H9 (cell line): ENCODE measurements around the gene XRN1. TPM values are rescaled to one million over a fixed set of nuclear protein-coding genes. Genes with fewer than 3 reads are reported as not detected.
"Not testable (repeated sequence)": the region's sequence is repeated elsewhere in the genome, so short reads cannot be mapped to it uniquely, and the experiment has no call there.

Experiments used
- DNase-seq: peaks from one replicate; pipeline ENCODE4 v3.0.0-alpha.2; 2017
- H2AFZ ChIP-seq: one replicate; pipeline ENCODE4 v1.6.1; 2013; ENCODE audit warnings: mild to moderate bottlenecking, low read length, control low read depth, moderate library complexity
- H2AK5ac ChIP-seq: 2 replicates; pipeline ENCODE4 v1.6.1; 2013; ENCODE audit warnings: low read length, control low read depth, mixed read lengths; ENCODE audit not compliant: insufficient read length
- H2BK120ac ChIP-seq: one replicate; pipeline ENCODE4 v1.6.1; 2013; ENCODE audit warnings: low read depth, mild to moderate bottlenecking, low read length, control low read depth, inconsistent platforms; ENCODE audit not compliant: poor library complexity, severe bottlenecking
- H2BK12ac ChIP-seq: 2 replicates; pipeline ENCODE4 v1.6.1; 2013; ENCODE audit warnings: low read length, control low read depth, mixed read lengths, low read depth; ENCODE audit not compliant: insufficient read length
- H2BK15ac ChIP-seq: 2 replicates; pipeline ENCODE4 v1.6.1; 2013; ENCODE audit warnings: low read depth, low read length, control low read depth
- H2BK20ac ChIP-seq: one replicate; pipeline ENCODE4 v1.6.1; 2013; ENCODE audit warnings: low read depth, mild to moderate bottlenecking, low read length, control low read depth, inconsistent platforms; ENCODE audit not compliant: poor library complexity, severe bottlenecking
- H2BK5ac ChIP-seq: 2 replicates; pipeline ENCODE4 v1.6.1; 2013; ENCODE audit warnings: low read length, control low read depth, mixed read lengths; ENCODE audit not compliant: insufficient read length
- H3K14ac ChIP-seq: 2 replicates; pipeline ENCODE4 v1.6.1; 2013; ENCODE audit warnings: low read length, control low read depth; ENCODE audit not compliant: insufficient read depth
- H3K18ac ChIP-seq: 2 replicates; pipeline ENCODE4 v1.6.1; 2013; ENCODE audit warnings: low read depth, mild to moderate bottlenecking, mixed read lengths, low read length, control low read depth; ENCODE audit not compliant: insufficient read length
- H3K23ac ChIP-seq: 2 replicates; pipeline ENCODE4 v1.6.1; 2013; ENCODE audit warnings: low read length, control low read depth, mixed read lengths, low read depth; ENCODE audit not compliant: insufficient read length
- H3K23me2 ChIP-seq: 2 replicates; pipeline ENCODE4 v1.6.1; 2013; ENCODE audit warnings: low read depth, mild to moderate bottlenecking, mixed read lengths, low read length, control low read depth; ENCODE audit not compliant: insufficient read length, poor library complexity, severe bottlenecking
- H3K27ac ChIP-seq: 2 replicates; pipeline ENCODE4 v1.5.1; 2013; ENCODE audit warnings: low read length, control low read depth, mixed read lengths, low read depth; ENCODE audit not compliant: insufficient read length
- H3K27me3 ChIP-seq: 2 replicates; pipeline ENCODE4 v1.6.1; 2013; ENCODE audit warnings: low read length, control low read depth, inconsistent platforms; ENCODE audit not compliant: insufficient read depth
- H3K4ac ChIP-seq: 2 replicates; pipeline ENCODE4 v1.6.1; 2013; ENCODE audit warnings: low read depth, mild to moderate bottlenecking, control low read depth, inconsistent platforms, low read length, moderate library complexity
- H3K4me1 ChIP-seq: 2 replicates; pipeline ENCODE4 v1.6.1; 2013; ENCODE audit warnings: low read length, control low read depth, inconsistent platforms; ENCODE audit not compliant: insufficient read depth
- H3K4me2 ChIP-seq: 2 replicates; pipeline ENCODE4 v1.6.1; 2013; ENCODE audit warnings: low read length, control low read depth, mixed read lengths; ENCODE audit not compliant: insufficient read length, insufficient read depth
- H3K56ac ChIP-seq: 2 replicates; pipeline ENCODE4 v1.6.1; 2013; ENCODE audit warnings: low read depth, mild to moderate bottlenecking, mixed read lengths, low read length, control low read depth; ENCODE audit not compliant: insufficient read length
- H3K79me1 ChIP-seq: 2 replicates; pipeline ENCODE4 v1.6.1; 2013; ENCODE audit warnings: low read depth, mild to moderate bottlenecking, moderate library complexity, low read length, control low read depth, inconsistent platforms; ENCODE audit not compliant: insufficient read depth, poor library complexity, severe bottlenecking
- H3K79me2 ChIP-seq: 2 replicates; pipeline ENCODE4 v1.6.1; 2013; ENCODE audit warnings: low read length, control low read depth, inconsistent platforms; ENCODE audit not compliant: insufficient read depth
- H3K9ac ChIP-seq: 2 replicates; pipeline ENCODE4 v1.6.1; 2013; ENCODE audit warnings: low read length, control low read depth, mixed read lengths; ENCODE audit not compliant: insufficient read length; ENCODE audit errors: extremely low read depth
- H3K9me3 ChIP-seq: one replicate; pipeline ENCODE4 v1.6.1; 2013; ENCODE audit warnings: low read depth, low read length, inconsistent platforms; ENCODE audit not compliant: control insufficient read depth
- H3T11ph ChIP-seq: one replicate; pipeline ENCODE4 v1.6.1; 2013; ENCODE audit warnings: mild to moderate bottlenecking, low read length, control low read depth, inconsistent platforms
- H4K20me1 ChIP-seq: one replicate; pipeline ENCODE4 v1.6.1; 2013; ENCODE audit not compliant: control insufficient read depth, insufficient read length, insufficient read depth
- H4K5ac ChIP-seq: 2 replicates; pipeline ENCODE4 v1.6.1; 2013; ENCODE audit warnings: low read depth, mild to moderate bottlenecking, mixed read lengths, low read length, control low read depth; ENCODE audit not compliant: insufficient read length
- H4K8ac ChIP-seq: replicated peaks from 2 replicates; pipeline ENCODE4 v1.6.1; 2013; ENCODE audit warnings: low read length, control low read depth, mixed read lengths, low read depth; ENCODE audit not compliant: insufficient read length
- H4K91ac ChIP-seq: 2 replicates; pipeline ENCODE4 v1.6.1; 2013; ENCODE audit warnings: low read depth, mild to moderate bottlenecking, moderate library complexity, mixed read lengths, low read length, control low read depth; ENCODE audit not compliant: insufficient read length
- H3K27ac Mint-ChIP-seq, 3 experiments: 2 replicates in 2 of 3; 3 replicates in 1 of 3; pipeline ENCODE4 v1.8.0; 2020 to 2021; ENCODE audit warnings: mixed read lengths in 3 of 3, mild to moderate bottlenecking in 1 of 3, moderate library complexity in 1 of 3
- H3K27me3 Mint-ChIP-seq: 2 replicates; pipeline ENCODE4 v1.8.0; 2021; ENCODE audit warnings: low read depth, mild to moderate bottlenecking, moderate library complexity, mixed read lengths
- H3K36me3 Mint-ChIP-seq, 3 experiments: 2 replicates in 2 of 3; 3 replicates in 1 of 3; pipeline ENCODE4 v1.8.0; 2020 to 2021; ENCODE audit warnings: low read depth in 3 of 3, mixed read lengths in 3 of 3; ENCODE audit not compliant: insufficient read depth in 1 of 3
- H3K4me1 Mint-ChIP-seq, 2 experiments: 2 replicates each; pipeline ENCODE4 v1.8.0; 2020; ENCODE audit warnings: mixed read lengths in 2 of 2
- H3K4me3 Mint-ChIP-seq, 2 experiments: 2 replicates in 1 of 2; 3 replicates in 1 of 2; pipeline ENCODE4 v1.8.0; 2020 to 2021; ENCODE audit warnings: mild to moderate bottlenecking in 2 of 2, mixed read lengths in 2 of 2, moderate library complexity in 1 of 2
- H3K9me3 Mint-ChIP-seq, 2 experiments: 2 replicates in 1 of 2; 3 replicates in 1 of 2; pipeline ENCODE4 v1.8.0; 2020; ENCODE audit warnings: mild to moderate bottlenecking in 2 of 2, mixed read lengths in 2 of 2, moderate library complexity in 1 of 2
- WGBS: extraction: QIAGEN DNeasy Blood & Tissue Kit; methylation state at CpG from one replicate; pipeline ENCODE4 v1.1.7; 2013; ENCODE audit warnings: missing lambda C conversion rate, low lambda C conversion rate, mixed read lengths; ENCODE audit not compliant: insufficient read length; ENCODE audit errors: extremely low coverage; 5-methylcytosine and 5-hydroxymethylcytosine counted together
- total RNA-seq: library from RNA; stranded (reverse); gene quantifications from 2 replicates; pipeline ENCODE4 v1.2.1, GENCODE V29; 2021
- TF ChIP-seq, protein P1 (sequence below): fragments of 200-600 bp; sonication (generic); conservative IDR thresholded peaks from 3 replicates; pipeline ENCODE4 v1.8.0; 2021; ENCODE audit warnings: antibody characterized with exemption, mild to moderate bottlenecking

XRN1 gene
- total RNA-seq, 1 experiment from 2014 or later = 15.0 TPM

GRCh38 chr3:142332390-142332789 lies 115.4 kb downstream of the XRN1 start:
- H3K23ac ChIP-seq = no peak overlapping the region
- H3K23me2 ChIP-seq = no peaks in the 10 kb centered on the region
- DNase-seq = no peak
- peaks cover 6 to 15% (median 9%) of the 10 kb centered on the region in 3 experiments; a peak in 5 of 7 replicates for H3K36me3 Mint-ChIP-seq
- H2AK5ac ChIP-seq = no peak overlapping the region
- H2BK15ac ChIP-seq = no peak overlapping the region
- H2BK20ac ChIP-seq = no peak overlapping the region
- H3K56ac ChIP-seq = no peak overlapping the region
- H3K9me3 ChIP-seq = no peaks in the 10 kb centered on the region
- no peak overlapping the region for H2AFZ ChIP-seq
- no peaks in the 10 kb centered on the region for H3K27me3 Mint-ChIP-seq
- no peaks in the 10 kb centered on the region for H4K20me1 ChIP-seq
- no peak overlapping the region for H3K4ac ChIP-seq
- H3K27ac Mint-ChIP-seq = no peak overlapping the region
- H2BK120ac ChIP-seq = no peak overlapping the region
- H2BK12ac ChIP-seq = no peak overlapping the region
- no peaks in the 10 kb centered on the region for H3K79me1 ChIP-seq
- H4K8ac ChIP-seq = no peak overlapping the region
- H3T11ph ChIP-seq = no peak overlapping the region
- TF ChIP-seq, protein P1, sequence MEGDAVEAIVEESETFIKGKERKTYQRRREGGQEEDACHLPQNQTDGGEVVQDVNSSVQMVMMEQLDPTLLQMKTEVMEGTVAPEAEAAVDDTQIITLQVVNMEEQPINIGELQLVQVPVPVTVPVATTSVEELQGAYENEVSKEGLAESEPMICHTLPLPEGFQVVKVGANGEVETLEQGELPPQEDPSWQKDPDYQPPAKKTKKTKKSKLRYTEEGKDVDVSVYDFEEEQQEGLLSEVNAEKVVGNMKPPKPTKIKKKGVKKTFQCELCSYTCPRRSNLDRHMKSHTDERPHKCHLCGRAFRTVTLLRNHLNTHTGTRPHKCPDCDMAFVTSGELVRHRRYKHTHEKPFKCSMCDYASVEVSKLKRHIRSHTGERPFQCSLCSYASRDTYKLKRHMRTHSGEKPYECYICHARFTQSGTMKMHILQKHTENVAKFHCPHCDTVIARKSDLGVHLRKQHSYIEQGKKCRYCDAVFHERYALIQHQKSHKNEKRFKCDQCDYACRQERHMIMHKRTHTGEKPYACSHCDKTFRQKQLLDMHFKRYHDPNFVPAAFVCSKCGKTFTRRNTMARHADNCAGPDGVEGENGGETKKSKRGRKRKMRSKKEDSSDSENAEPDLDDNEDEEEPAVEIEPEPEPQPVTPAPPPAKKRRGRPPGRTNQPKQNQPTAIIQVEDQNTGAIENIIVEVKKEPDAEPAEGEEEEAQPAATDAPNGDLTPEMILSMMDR = no peak
- no peak overlapping the region for H3K27ac ChIP-seq
- H3K27me3 ChIP-seq = no peaks in the 10 kb centered on the region
- H3K18ac ChIP-seq = no peak overlapping the region
- H3K14ac ChIP-seq = no peak overlapping the region
- H3K9me3 Mint-ChIP-seq = no peaks in the 10 kb centered on the region
- no peak overlapping the region for H3K4me2 ChIP-seq
- H3K9ac ChIP-seq = no peak overlapping the region
- H4K91ac ChIP-seq = no peak overlapping the region
- H2BK5ac ChIP-seq = no peak overlapping the region
- no peaks in the 10 kb centered on the region for H3K4me1 Mint-ChIP-seq
- H4K5ac ChIP-seq = no peak overlapping the region
- no peak overlapping the region for H3K4me3 Mint-ChIP-seq
- no peaks in the 10 kb centered on the region for H3K79me2 ChIP-seq
- WGBS = no CpG with 5 or more reads among the region's 2 CpGs
- H3K4me1 ChIP-seq = no peaks in the 10 kb centered on the region

DNA sequence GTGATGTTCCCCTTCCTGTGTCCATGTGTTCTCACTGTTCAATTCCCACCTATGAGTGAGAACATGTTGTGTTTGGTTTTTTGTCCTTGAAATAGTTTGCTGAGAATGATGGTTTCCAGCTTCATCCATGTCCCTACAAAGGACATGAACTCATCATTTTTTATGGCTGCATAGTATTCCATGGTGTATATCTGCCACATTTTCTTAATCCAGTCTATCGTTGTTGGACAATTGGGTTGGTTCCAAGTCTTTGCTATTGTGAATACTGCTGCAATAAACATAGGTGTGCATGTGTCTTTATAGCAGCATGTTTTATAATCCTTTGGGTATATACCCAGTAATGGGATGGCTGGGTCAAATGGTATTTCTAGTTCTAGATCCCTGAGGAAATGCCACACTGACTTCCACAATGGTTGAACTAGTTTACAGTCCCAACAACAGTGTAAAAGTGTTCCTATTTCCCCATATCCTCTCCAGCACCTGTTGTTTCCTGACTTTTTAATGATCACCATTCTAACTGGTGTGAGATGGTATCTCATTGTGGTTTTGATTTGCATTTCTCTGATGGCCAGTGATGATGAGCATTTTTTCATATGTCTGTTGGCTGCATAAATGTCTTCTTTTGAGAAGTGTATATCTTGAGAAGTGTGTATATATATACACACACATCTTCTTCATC lies 123.4 kb downstream of the XRN1 start:
- not testable (repeated sequence) for H3K4me1 Mint-ChIP-seq, H2AFZ ChIP-seq, H3K36me3 Mint-ChIP-seq, H2AK5ac ChIP-seq, H3K23ac ChIP-seq, H3K27me3 ChIP-seq, H3K18ac ChIP-seq, H3K4ac ChIP-seq, H2BK20ac ChIP-seq, H3K4me2 ChIP-seq, H2BK15ac ChIP-seq, H3K14ac ChIP-seq, H3K4me1 ChIP-seq, H4K5ac ChIP-seq, H3T11ph ChIP-seq, H4K91ac ChIP-seq, H3K27ac ChIP-seq, H2BK12ac ChIP-seq, H3K79me1 ChIP-seq, H3K9me3 Mint-ChIP-seq, H4K20me1 ChIP-seq, H3K23me2 ChIP-seq, H3K27me3 Mint-ChIP-seq, DNase-seq, H2BK5ac ChIP-seq, H3K56ac ChIP-seq, H3K27ac Mint-ChIP-seq, H4K8ac ChIP-seq, H3K9ac ChIP-seq, H3K4me3 Mint-ChIP-seq, H3K79me2 ChIP-seq, H2BK120ac ChIP-seq, H3K9me3 ChIP-seq
- WGBS = no CpG with 5 or more reads among the region's 1 CpG
